BLaER1 treated with 17β-estradiol and CSF1 and Interleukin-3, amounts not matched to agents 10 nM and 100 nM (cell line): ENCODE data around the gene ABCB6.
"Not testable (repeated sequence)": the region's sequence is repeated elsewhere in the genome, so short reads cannot be mapped to it uniquely, and the experiment has no call there.

Experiments used
- H3K27ac ChIP-seq, 11 experiments: shearing (Covaris generic); formaldehyde crosslinking; 2 replicates each; pipeline ENCODE4 v1.8.1; 2022
- H3K27me3 ChIP-seq, 11 experiments: shearing (Covaris generic); formaldehyde crosslinking; 2 replicates each; pipeline ENCODE4 v1.8.1; 2022
- H3K36me3 ChIP-seq, 11 experiments: shearing (Covaris generic); formaldehyde crosslinking; 2 replicates each; pipeline ENCODE4 v1.8.1; 2022
- H3K4me1 ChIP-seq, 10 experiments: shearing (Covaris generic); formaldehyde crosslinking; 2 replicates each; pipeline ENCODE4 v1.8.1; 2022
- H3K4me2 ChIP-seq, 11 experiments: shearing (Covaris generic); formaldehyde crosslinking; 2 replicates each; pipeline ENCODE4 v1.8.1; 2022
- H3K4me3 ChIP-seq, 10 experiments: shearing (Covaris generic); formaldehyde crosslinking; 2 replicates each; pipeline ENCODE4 v1.8.1; 2022
- H3K9ac ChIP-seq, 11 experiments: shearing (Covaris generic); formaldehyde crosslinking; 2 replicates each; pipeline ENCODE4 v1.8.1; 2022
- H3K9me3 ChIP-seq, 11 experiments: shearing (Covaris generic); formaldehyde crosslinking; replicated peaks in 1 of 11; 2 replicates each; pipeline ENCODE4 v1.8.1; 2022
- H4K20me1 ChIP-seq, 11 experiments: shearing (Covaris generic); formaldehyde crosslinking; 2 replicates each; pipeline ENCODE4 v1.8.1; 2022
- Cebpa-rat ChIP-seq, 11 experiments: shearing (Covaris generic); IDR thresholded peaks; 2 replicates each; pipeline ENCODE4 v1.8.1; 2022

ABCB6 gene

GRCh38 chr2:219218732-219219701 is at the start of gene ABCB6:
Gene ABCB6 (minus strand): TSS chr2:219218958. CDS start chr2:219218673, 285 bp downstream.
- H3K27ac ChIP-seq, result peak within 1 kb of the TSS in 10 of 11 experiments; percentile 57 to 89 (median 74); a peak in 20 of 22 replicates

GRCh38 chr2:219268294-219268693 is 49.5 kb upstream of the ABCB6 start:
- Histone ChIP-seq H3K4me3 (no peak overlapping the region), H3K4me1 (peaks cover 0 to 8% (median 0%) of the 10 kb centered on the region in 10 experiments; a peak in 4 of 20 replicates), H3K36me3 (no peaks in the 10 kb centered on the region), H3K4me2 (no peak overlapping the region), H4K20me1 (no peaks in the 10 kb centered on the region; a peak in 1 of 22 replicates), H3K27me3 (no peaks in the 10 kb centered on the region), H3K27ac (no peak overlapping the region), H3K9ac (no peak overlapping the region), H3K9me3 (no peaks in the 10 kb centered on the region)
- no peak for TF ChIP-seq Cebpa-rat (IDR thresholded peaks at IDR 0.05)

More at GRCh38 chr2:219218732-219219701, at the start of gene ABCB6:
- TF ChIP-seq Cebpa-rat (IDR thresholded peaks at IDR 0.05), result no peak
- Histone ChIP-seq H3K27me3 (no peaks in the 10 kb centered on the region), H3K4me2 (peak within 1 kb of the TSS; percentile 87 to 100 (median 98)), H3K4me3 (peak within 1 kb of the TSS; percentile 47 to 72 (median 61)), H3K36me3 (peaks cover 50 to 74% (median 57%) of the 10 kb centered on the region in 11 experiments), H4K20me1 (peaks cover 4 to 60% (median 31%) of the 10 kb centered on the region in 11 experiments; a peak in 16 of 22 replicates), H3K9me3 (no peaks in the 10 kb centered on the region), H3K4me1 (peaks cover 40 to 58% (median 51%) of the 10 kb centered on the region in 10 experiments), H3K9ac (peak within 1 kb of the TSS; percentile 42 to 89 (median 74); a peak in 21 of 22 replicates)

- no peaks in the 10 kb centered on the region; a peak in 1 of 22 replicates for H4K20me1 ChIP-seq
- TF ChIP-seq Cebpa-rat (IDR thresholded peaks at IDR 0.05), result no peak
- no peaks in the 10 kb centered on the region for H3K9me3 ChIP-seq
- no peak overlapping the region for H3K27ac ChIP-seq
- no peaks in the 10 kb centered on the region for H3K27me3 ChIP-seq
- peaks cover 0 to 8% (median 2%) of the 10 kb centered on the region in 10 experiments; a peak in 8 of 20 replicates for H3K4me1 ChIP-seq
- no peak overlapping the region for H3K4me3 ChIP-seq
- H3K9ac ChIP-seq, result no peak overlapping the region
- H3K4me2 ChIP-seq, result peak overlapping the region in 1 of 11 experiments; percentile 5; a peak in 1 of 22 replicates
- no peaks in the 10 kb centered on the region for H3K36me3 ChIP-seq
These were observed 48.1 kb upstream of the ABCB6 start for GRCh38 chr2:219266886-219267285.

- no peaks in the 10 kb centered on the region for H3K27me3 ChIP-seq
- H3K27ac ChIP-seq, result no peak overlapping the region
- H3K4me3 ChIP-seq, result no peak overlapping the region
These were observed 47.5 kb upstream of the ABCB6 start for GRCh38 chr2:219266232-219266631.

GRCh38 chr2:219261024-219261855 is 42.5 kb upstream of the ABCB6 start:
- Histone ChIP-seq H3K9me3 (no peaks in the 10 kb centered on the region), H3K4me2 (peak overlapping the region; percentile 18 to 77 (median 67); a peak in 21 of 22 replicates), H3K4me1 (peaks cover 7 to 18% (median 14%) of the 10 kb centered on the region in 10 experiments), H3K4me3 (no peak overlapping the region), H3K27me3 (no peaks in the 10 kb centered on the region), H3K9ac (no peak overlapping the region; a peak in 1 of 22 replicates), H3K27ac (no peak overlapping the region), H4K20me1 (no peaks in the 10 kb centered on the region), H3K36me3 (no peaks in the 10 kb centered on the region)
- TF ChIP-seq Cebpa-rat (IDR thresholded peaks at IDR 0.05), result no peak

More at GRCh38 chr2:219266232-219266631, 47.5 kb upstream of the ABCB6 start:
- Histone ChIP-seq H3K36me3 (no peaks in the 10 kb centered on the region), H3K4me2 (0 out of 22 replicates have a peak overlapping the region, but pooled peaks of 1 of the 11 experiments have one; percentile 5), H3K9ac (no peak overlapping the region), H3K4me1 (peaks cover 2 to 14% (median 9%) of the 10 kb centered on the region in 10 experiments), H4K20me1 (no peaks in the 10 kb centered on the region; a peak in 1 of 22 replicates), H3K9me3 (no peaks in the 10 kb centered on the region)
- no peak for TF ChIP-seq Cebpa-rat (IDR thresholded peaks at IDR 0.05)

GRCh38 chr2:219258942-219259341 is 40.2 kb upstream of the ABCB6 start:
- not testable (repeated sequence) for H4K20me1 ChIP-seq, H3K9me3 ChIP-seq, H3K9ac ChIP-seq, H3K4me3 ChIP-seq, H3K27ac ChIP-seq, H3K27me3 ChIP-seq, H3K4me2 ChIP-seq, H3K36me3 ChIP-seq
- H3K4me1 ChIP-seq, result peaks cover 18 to 37% (median 31%) of the 10 kb centered on the region in 10 experiments

- Histone ChIP-seq H3K9ac (peak overlapping the region; percentile 66 to 81 (median 78)), H3K27ac (peak overlapping the region; percentile 18 to 88 (median 77); a peak in 21 of 22 replicates)
- TF ChIP-seq Cebpa-rat (IDR thresholded peaks at IDR 0.05), result peak in 10 of 11 experiments; percentile 27 to 90 (median 72); a peak in 17 of 22 replicates
These were observed 35.9 kb upstream of the ABCB6 start for GRCh38 chr2:219254590-219255201.

More at GRCh38 chr2:219254590-219255201, 35.9 kb upstream of the ABCB6 start:
- H3K36me3 ChIP-seq, result peaks cover 0 to 17% (median 6%) of the 10 kb centered on the region in 11 experiments; a peak in 8 of 22 replicates
- H3K4me1 ChIP-seq, result peaks cover 47 to 62% (median 59%) of the 10 kb centered on the region in 10 experiments
- no peaks in the 10 kb centered on the region for H3K9me3 ChIP-seq
- H3K4me3 ChIP-seq, result peak overlapping the region; percentile 59 to 78 (median 66)
- peaks cover 0 to 20% (median 14%) of the 10 kb centered on the region in 11 experiments; a peak in 10 of 22 replicates for H3K27me3 ChIP-seq
- H4K20me1 ChIP-seq, result peaks cover 0 to 24% (median 0%) of the 10 kb centered on the region in 11 experiments; a peak in 3 of 22 replicates
- H3K4me2 ChIP-seq, result peak overlapping the region; percentile 91 to 100 (median 99)
